HepG2 (cell line): ENCODE data around the gene ST6GALNAC4. TPM values are rescaled to one million over a fixed set of nuclear protein-coding genes. Genes with fewer than 3 reads are reported as not detected.

ENCODE experiments used
- DPF2 ChIP-seq: sonication (generic); formaldehyde crosslinking; IDR thresholded peaks from 2 replicates; pipeline ENCODE4 v1.4.0; 2020; ENCODE audit warnings: mild to moderate bottlenecking, low read depth, missing genetic modification reagents, borderline replicate concordance
- GRHL1 ChIP-seq: sonication (generic); formaldehyde crosslinking; conservative IDR thresholded peaks from 2 replicates; pipeline ENCODE4 v1.8.0; 2022; ENCODE audit warnings: missing genetic modification reagents
- GTF2F1 ChIP-seq: fragments of 150-350 bp; IDR thresholded peaks from 2 replicates; pipeline ENCODE4 v1.6.1; 2014; ENCODE audit warnings: low read length
- IRF1 ChIP-seq: sonication (generic); formaldehyde crosslinking; IDR thresholded peaks from 2 replicates; pipeline ENCODE4 v1.4.0; 2020; ENCODE audit warnings: low read depth, mild to moderate bottlenecking, missing genetic modification reagents
- KDM6A ChIP-seq: IDR thresholded peaks from 2 replicates; pipeline ENCODE4 v1.6.1; 2016; ENCODE audit warnings: low read depth
- MTA3 ChIP-seq: sonication (generic); formaldehyde crosslinking; IDR thresholded peaks from 2 replicates; pipeline ENCODE4 v1.4.0; 2020; ENCODE audit warnings: missing genetic modification reagents
- RELA ChIP-seq: sonication (generic); formaldehyde crosslinking; IDR thresholded peaks from 2 replicates; pipeline ENCODE4 v1.4.0; 2020; ENCODE audit warnings: missing genetic modification reagents
- REST ChIP-seq, 2 experiments: IDR thresholded peaks; 2 replicates each; pipeline ENCODE4 v1.6.1; 2011 to 2012; ENCODE audit warnings: low read length in 2 of 2, borderline replicate concordance in 1 of 2, low read depth in 1 of 2, mild to moderate bottlenecking in 1 of 2, moderate library complexity in 1 of 2
- TAF15 ChIP-seq: fragments of 200-400 bp; formaldehyde crosslinking; IDR thresholded peaks from one replicate; pipeline ENCODE4 v1.6.1; 2018; ENCODE audit warnings: mild to moderate bottlenecking, low read depth, low read length; ENCODE audit not compliant: poor library complexity, severe bottlenecking
- THAP7 ChIP-seq: sonication (generic); formaldehyde crosslinking; IDR thresholded peaks from 2 replicates; pipeline ENCODE4 v1.8.1; 2023; ENCODE audit warnings: mild to moderate bottlenecking, missing genetic modification reagents
- ZBTB39 ChIP-seq: sonication (generic); formaldehyde crosslinking; IDR thresholded peaks from 2 replicates; pipeline ENCODE4 v1.5.0; 2020; ENCODE audit warnings: missing genetic modification reagents
- ZNF12 ChIP-seq: sonication (generic); formaldehyde crosslinking; IDR thresholded peaks from 2 replicates; pipeline ENCODE4 v1.5.0; 2020; ENCODE audit warnings: missing genetic modification reagents
- ZNF18 ChIP-seq: sonication (generic); formaldehyde crosslinking; IDR thresholded peaks from 2 replicates; pipeline ENCODE4 v1.8.0; 2022; ENCODE audit warnings: mild to moderate bottlenecking, missing genetic modification reagents; ENCODE audit not compliant: insufficient replicate concordance
- ZNF329 ChIP-seq: sonication (generic); formaldehyde crosslinking; IDR thresholded peaks from 2 replicates; pipeline ENCODE4 v1.9.0; 2021; ENCODE audit warnings: low read depth, mild to moderate bottlenecking, missing genetic modification reagents
- ZNF576 ChIP-seq: sonication (generic); formaldehyde crosslinking; IDR thresholded peaks from 2 replicates; pipeline ENCODE4 v1.4.0; 2020; ENCODE audit warnings: mild to moderate bottlenecking, missing genetic modification reagents
- ZNF720 ChIP-seq: sonication (generic); formaldehyde crosslinking; IDR thresholded peaks from 2 replicates; pipeline ENCODE4 v1.4.0; 2020; ENCODE audit warnings: missing genetic modification reagents
- ZNF891 ChIP-seq: sonication (generic); formaldehyde crosslinking; IDR thresholded peaks from 2 replicates; pipeline ENCODE4 v1.5.0; 2020; ENCODE audit warnings: mild to moderate bottlenecking, missing genetic modification reagents
- polyA plus RNA-seq, 8 experiments: library from polyadenylated mRNA; depleted of rRNA in 3 of 8; stranded (reverse) in 7 of 8; unstranded in 1 of 8; fragments of >200 nt; fragmentation: Illumina TruSeq in 4 of 8; extraction: Trizol in 4 of 8; gene quantifications; 2 replicates each; pipeline versions ENCODE4 v1.2.1 to v1.2.3, GENCODE V29; 2011 to 2016; ENCODE audit warnings: low read depth in 4 of 8, missing spikeins in 1 of 8, mixed read lengths in 1 of 8; ENCODE audit not compliant: insufficient read depth in 1 of 8
- total RNA-seq, 5 experiments: library from RNA; depleted of rRNA; stranded (reverse); fragments of >200 nt; fragmentation: Illumina TruSeq; extraction: Trizol; gene quantifications; 2 replicates each; pipeline ENCODE4 v1.2.3, GENCODE V29; 2016; ENCODE audit warnings: low read depth in 1 of 5

ST6GALNAC4 gene
- total and polyA plus RNA-seq, 2 of the 13 experiments (the other 11 are each of a cell fraction or from before 2014, with no cell fraction given): 18.8 to 27.7 TPM

GRCh38 chr9:127955294-127956015 is 38.6 kb upstream of the ST6GALNAC4 start (continued):
- no peak for TF ChIP-seq ZBTB39 (CRISPR knock-in tag)
- no peak for TF ChIP-seq ZNF12 (CRISPR knock-in tag)
- no peak for TF ChIP-seq ZNF720 (CRISPR knock-in tag)
- TF ChIP-seq GTF2F1: no peak
- no peak for TF ChIP-seq TAF15
- TF ChIP-seq REST (IDR thresholded peaks at IDR 0.05; ENCODE audit: borderline replicate concordance in 1 of 2, low read depth in 1 of 2, low read length in 2 of 2): no peak
- TF ChIP-seq THAP7 (CRISPR knock-in tag): no peak
- no peak for TF ChIP-seq ZNF891 (CRISPR knock-in tag)
- TF ChIP-seq ZNF329 (CRISPR knock-in tag): no peak
- TF ChIP-seq KDM6A (CRISPR knock-in tag): no peak
- no peak for TF ChIP-seq ZNF18
- no peak for TF ChIP-seq IRF1 (CRISPR knock-in tag)
- TF ChIP-seq DPF2 (CRISPR knock-in tag): peak; percentile 61
- no peak for TF ChIP-seq GRHL1 (CRISPR knock-in tag)
- no peak for TF ChIP-seq MTA3 (CRISPR knock-in tag)
- no peak for TF ChIP-seq ZNF576 (CRISPR knock-in tag)
- TF ChIP-seq RELA (CRISPR knock-in tag): no peak
